GM06990 (cell line): ENCODE data around the gene ENTPD2.

ENCODE experiments used
- DNase-seq: peaks from one replicate; pipeline ENCODE4 v3.0.0-alpha.2; 2011; ENCODE audit not compliant: insufficient read length; ENCODE audit errors: extremely low read depth
- H3K27me3 ChIP-seq: replicated peaks from 2 replicates; pipeline ENCODE4 v1.6.0; 2011; ENCODE audit warnings: low read length; ENCODE audit not compliant: control insufficient read depth, insufficient read depth
- H3K36me3 ChIP-seq: 2 replicates; pipeline ENCODE4 v1.5.1; 2011; ENCODE audit warnings: low read length; ENCODE audit not compliant: control insufficient read depth, insufficient read depth
- H3K4me3 ChIP-seq: replicated peaks from 2 replicates; pipeline ENCODE4 v1.5.1; 2011; ENCODE audit warnings: low read depth, mild to moderate bottlenecking, control low read depth, low read length
- CTCF ChIP-seq: IDR thresholded peaks from 2 replicates; pipeline ENCODE4 v1.5.1; 2011; ENCODE audit warnings: low read length, control low read depth, mild to moderate bottlenecking, inconsistent platforms; ENCODE audit not compliant: insufficient read depth, poor library complexity, severe bottlenecking

Gene ENTPD2

GRCh38 chr9:137053944-137054931, at the start of gene ENTPD2:
Gene ENTPD2 (minus strand): TSS chr9:137054061. CDS start chr9:137053997, 64 bp downstream.
- TF ChIP-seq CTCF: no peak
- Histone ChIP-seq H3K27me3 (peaks cover 3% of the 10 kb centered on the region), H3K4me3 (no peak within 1 kb of the TSS), H3K36me3 (no peaks in the 10 kb centered on the region)
- no peak for DNase-seq

GRCh38 chr9:137103206-137103999, 49.5 kb upstream of the ENTPD2 start:
- no peak for TF ChIP-seq CTCF
- Histone ChIP-seq H3K36me3 (peaks cover 46% of the 10 kb centered on the region), H3K27me3 (no peaks in the 10 kb centered on the region), H3K4me3 (no peak overlapping the region)
- DNase-seq: no peak

GRCh38 chr9:137099231-137099630, 45.4 kb upstream of the ENTPD2 start:
- TF ChIP-seq CTCF: no peak
- peaks cover 45% of the 10 kb centered on the region for H3K36me3 ChIP-seq
- no peak overlapping the region for H3K4me3 ChIP-seq
- H3K27me3 ChIP-seq: no peaks in the 10 kb centered on the region
- DNase-seq: no peak

- Histone ChIP-seq H3K27me3 (no peaks in the 10 kb centered on the region), H3K36me3 (peaks cover 37% of the 10 kb centered on the region), H3K4me3 (no peak overlapping the region)
- TF ChIP-seq CTCF: no peak
- no peak for DNase-seq
Observed at GRCh38 chr9:137097761-137098462, 44.1 kb upstream of the ENTPD2 start.

- TF ChIP-seq CTCF: no peak
- H3K27me3 ChIP-seq: no peaks in the 10 kb centered on the region
- H3K36me3 ChIP-seq: peaks cover 29% of the 10 kb centered on the region
- no peak overlapping the region for H3K4me3 ChIP-seq
- no peak for DNase-seq
Observed at GRCh38 chr9:137096785-137097546, 43.1 kb upstream of the ENTPD2 start.
